ENCODE measurements around the gene CAST.
A peak's percentile ranks its signal among the peaks of the same experiment; 100 is the strongest.

Gene CAST

GRCh38 chr5:96745844-96746531 is 83.8 kb downstream of the CAST start:
- DNase-seq: no peak

GRCh38 chr5:96747720-96748119 is 85.5 kb downstream of the CAST start:
- DNase-seq: no peak

GRCh38 chr5:96750110-96750822 is 88.1 kb downstream of the CAST start:
- no peak for DNase-seq

GRCh38 chr5:96751203-96752169 is 89.3 kb downstream of the CAST start:
- DNase-seq: peak in 5 of 14 donors; percentile 5 to 44 (median 11)

GRCh38 chr5:96752341-96753016 is 90.3 kb downstream of the CAST start:
- peak in 2 of 14 donors; percentile 15 to 33 for DNase-seq

GRCh38 chr5:96753017-96753397 is 90.8 kb downstream of the CAST start:
- no peak for DNase-seq

GRCh38 chr5:96753848-96754247 is 91.7 kb downstream of the CAST start:
- DNase-seq: no peak

- DNase-seq: no peak
Observed at GRCh38 chr5:96755851-96756250, 93.7 kb downstream of the CAST start.

- no peak for DNase-seq
Observed at GRCh38 chr5:96756985-96757384, 94.8 kb downstream of the CAST start.

GRCh38 chr5:96758621-96759020 is 96.4 kb downstream of the CAST start:
- no peak for DNase-seq

GRCh38 chr5:96761618-96762017 is 99.4 kb downstream of the CAST start:
- DNase-seq: no peak

- DNase-seq: no peak
Observed at GRCh38 chr5:96763026-96763425, 100.8 kb downstream of the CAST start.

- DNase-seq: no peak
Observed at GRCh38 chr5:96765043-96765442, 102.9 kb downstream of the CAST start.

GRCh38 chr5:96768708-96769251 is 106.6 kb downstream of the CAST start:
- no peak for DNase-seq

- DNase-seq: no peak
Observed at GRCh38 chr5:96771395-96771794, 109.2 kb downstream of the CAST start.

GRCh38 chr5:96772111-96772510 is 109.9 kb downstream of the CAST start:
- no peak for DNase-seq

- DNase-seq: no peak
Observed at GRCh38 chr5:96772542-96772941, 110.4 kb downstream of the CAST start.

GRCh38 chr5:96775050-96775449 is 112.9 kb downstream of the CAST start:
- no peak for DNase-seq

GRCh38 chr5:96775689-96776088 is 113.5 kb downstream of the CAST start:
- no peak for DNase-seq

- no peak for DNase-seq
Observed at GRCh38 chr5:96776621-96777020, 114.4 kb downstream of the CAST start.

GRCh38 chr5:96778409-96778808 is 116.2 kb downstream of the CAST start:
- DNase-seq: peak in 1 of 14 donors; percentile 17

- no peak for DNase-seq
Observed at GRCh38 chr5:96780626-96781025, 118.5 kb downstream of the CAST start.

Measured in C1 segment of cervical spinal cord (tissue), 14 donors.